Hair follicular keratinocyte (primary cell): ENCODE data around the gene XAGE1B. TPM values are rescaled to one million over a fixed set of nuclear protein-coding genes. Genes with fewer than 3 reads are reported as not detected.

Source experiments
- total RNA-seq: library from RNA; depleted of rRNA; stranded (reverse); fragments of >200 nt; gene quantifications from 2 replicates; pipeline ENCODE4 v1.2.3, GENCODE V29; 2015

Gene XAGE1B, protein sequence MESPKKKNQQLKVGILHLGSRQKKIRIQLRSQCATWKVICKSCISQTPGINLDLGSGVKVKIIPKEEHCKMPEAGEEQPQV
- total RNA-seq, result not detected in 2 replicates

DNA sequence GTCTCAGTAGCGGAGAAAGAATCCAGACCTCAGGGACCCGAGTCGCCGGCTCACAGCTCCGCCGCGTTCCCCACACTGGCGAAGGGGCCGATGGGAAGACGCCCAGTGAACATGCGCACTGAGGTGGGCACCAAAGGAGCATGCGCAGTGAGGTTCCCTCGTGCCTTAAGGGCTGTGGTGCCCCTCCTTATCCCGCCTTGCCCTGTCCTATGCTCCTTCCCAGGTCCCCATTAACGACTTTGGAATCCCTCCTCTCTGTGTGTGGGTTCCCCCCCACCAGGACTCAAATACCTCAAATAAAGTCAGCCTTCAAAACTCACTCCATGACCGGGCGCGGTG, at the start of gene XAGE1B:
TSS of gene XAGE1B (minus strand) at position 77 of the 339 bp plus-strand sequence. CDS start 1,536 bp downstream, outside the sequence.

DNA sequence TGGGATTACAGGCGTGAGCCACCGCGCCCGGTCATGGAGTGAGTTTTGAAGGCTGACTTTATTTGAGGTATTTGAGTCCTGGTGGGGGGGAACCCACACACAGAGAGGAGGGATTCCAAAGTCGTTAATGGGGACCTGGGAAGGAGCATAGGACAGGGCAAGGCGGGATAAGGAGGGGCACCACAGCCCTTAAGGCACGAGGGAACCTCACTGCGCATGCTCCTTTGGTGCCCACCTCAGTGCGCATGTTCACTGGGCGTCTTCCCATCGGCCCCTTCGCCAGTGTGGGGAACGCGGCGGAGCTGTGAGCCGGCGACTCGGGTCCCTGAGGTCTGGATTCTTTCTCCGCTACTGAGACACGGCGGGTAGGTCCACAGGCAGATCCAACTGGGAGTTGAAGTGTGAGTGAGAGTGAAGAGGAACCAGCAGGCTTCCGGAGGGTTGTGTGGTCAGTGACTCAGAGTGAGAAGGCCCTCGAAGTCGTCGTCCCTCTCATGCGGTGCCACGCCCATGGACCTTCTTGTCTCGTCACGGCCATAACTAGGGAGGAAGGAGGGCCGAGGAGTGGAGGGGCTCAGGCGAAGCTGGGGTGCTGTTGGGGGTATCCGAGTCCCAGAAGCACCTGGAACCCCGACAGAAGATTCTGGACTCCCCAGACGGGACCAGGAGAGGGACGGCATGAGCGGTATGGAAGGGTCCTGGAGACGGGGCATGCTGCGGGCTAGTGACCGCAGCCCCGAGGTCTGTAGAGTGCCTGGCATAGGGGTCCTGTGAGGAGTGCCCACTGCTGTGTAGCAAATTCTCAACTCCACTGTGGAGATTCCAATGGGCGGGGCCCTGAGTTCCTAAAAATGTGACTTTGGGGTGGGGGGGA, 21.1 kb downstream of the XAGE1B start, which contains the start of gene XAGE1A:
TSS of gene XAGE1A (plus strand) at position 264 of the 874 bp plus-strand sequence. CDS start 1,554 bp downstream, outside the sequence.

Other genes starting within 250 kb of the XAGE1B start
- gene XAGE2, start 148.0 kb downstream of the XAGE1B start, total RNA-seq, result not detected in 2 replicates
- not detected in 2 replicates for gene XAGE1A, start 21.3 kb downstream of the XAGE1B start, total RNA-seq
- not detected in 2 replicates for gene SSX7, start 137.8 kb upstream of the XAGE1B start, total RNA-seq
- not detected in 2 replicates for gene SSX2, start 190.1 kb upstream of the XAGE1B start, total RNA-seq
- gene SSX2B, start 234.2 kb upstream of the XAGE1B start, total RNA-seq, result not detected in 2 replicates